CD4-positive, alpha-beta T cell (primary cell): Measurements from ENCODE around the gene VEGFB. TPM values are rescaled to one million over a fixed set of nuclear protein-coding genes. Genes with fewer than 3 reads are reported as not detected.

ENCODE experiments used
- ATAC-seq: fragments of 200-7000 bp; cut with Tn5 transposase; one replicate; pipeline ENCODE4 v1.10.0; 2022; ENCODE audit warnings: mild to moderate bottlenecking; ENCODE audit not compliant: poor library complexity
- CTCF ChIA-PET: fragments of 350-600 bp; sonication (Branson Sonifier 250); formaldehyde crosslinking; loops from one replicate; lab custom pipeline; 2021; ENCODE audit warnings: antibody characterized with exemption, inconsistent platforms; lab: Charles Lee
- POLR2A ChIA-PET: fragments of 350-600 bp; sonication (Branson Sonifier 250); formaldehyde crosslinking; loops from one replicate; lab custom pipeline; 2021; ENCODE audit warnings: antibody characterized with exemption, inconsistent platforms; lab: Charles Lee
- DNase-seq, 14 experiments: peaks; one replicate each; pipeline ENCODE4 v3.0.0-alpha.2; 2013 to 2020; ENCODE audit warnings: mixed read lengths in 2 of 14
- H3K27ac ChIP-seq, 2 donors: one replicate each; pipeline versions ENCODE4 v1.5.1 to v1.7.0; 2013; ENCODE audit warnings: low read length in 2 of 2, low read depth in 1 of 2, mild to moderate bottlenecking in 1 of 2
- H3K27me3 ChIP-seq, 2 experiments: 1 replicate in 1 of 2; 2 replicates in 1 of 2; pipeline versions ENCODE4 v1.6.1 to v1.7.0; 2013; ENCODE audit warnings: low read length in 2 of 2, control low read depth in 1 of 2, mild to moderate bottlenecking in 1 of 2, moderate library complexity in 1 of 2; ENCODE audit not compliant: insufficient read depth in 2 of 2, control insufficient read depth in 1 of 2
- H3K36me3 ChIP-seq: one replicate; pipeline ENCODE4 v1.6.1; 2013; ENCODE audit warnings: low read length, control low read depth; ENCODE audit not compliant: insufficient read depth
- H3K4me1 ChIP-seq: one replicate; pipeline ENCODE4 v1.6.1; 2013; ENCODE audit warnings: low read length, control low read depth; ENCODE audit not compliant: insufficient read depth
- H3K4me3 ChIP-seq: one replicate; pipeline ENCODE4 v1.5.1; 2013; ENCODE audit warnings: mild to moderate bottlenecking, low read length, moderate library complexity
- H3K9me3 ChIP-seq, 2 experiments: 1 replicate in 1 of 2; 2 replicates in 1 of 2; pipeline versions ENCODE4 v1.6.1 to v1.7.0; 2013; ENCODE audit warnings: low read length in 2 of 2, mild to moderate bottlenecking in 2 of 2, control low read depth in 1 of 2, moderate library complexity in 1 of 2; ENCODE audit not compliant: control insufficient read depth in 1 of 2, insufficient read depth in 1 of 2
- H3K27ac Mint-ChIP-seq: one replicate; pipeline ENCODE4 v1.8.0; 2020; ENCODE audit warnings: mixed read lengths
- H3K27me3 Mint-ChIP-seq: one replicate; pipeline ENCODE4 v1.8.0; 2021; ENCODE audit warnings: mixed read lengths
- H3K36me3 Mint-ChIP-seq: one replicate; pipeline ENCODE4 v1.8.0; 2021; ENCODE audit warnings: low read depth, mixed read lengths
- H3K4me1 Mint-ChIP-seq: one replicate; pipeline ENCODE4 v1.8.0; 2021; ENCODE audit warnings: low read depth, mixed read lengths
- H3K4me3 Mint-ChIP-seq: one replicate; pipeline ENCODE4 v1.8.0; 2020; ENCODE audit warnings: mild to moderate bottlenecking, mixed read lengths
- H3K9me3 Mint-ChIP-seq: one replicate; pipeline ENCODE4 v1.8.0; 2020; ENCODE audit warnings: mixed read lengths
- CTCF ChIP-seq: fragments of 200-600 bp; IDR thresholded peaks from one replicate; pipeline ENCODE4 v1.8.0; 2022; ENCODE audit warnings: antibody characterized with exemption, mild to moderate bottlenecking
- intact Hi-C, 2 experiments: fragments of 100-400 bp; cut with DNase I in 1 of 2; cut with micrococcal nuclease in 1 of 2; formaldehyde crosslinking; loops; one replicate each; pipeline versions ENCODE4 v1.15.1 to v1.9.0; 2023 to 2025; cut with DNase I, micrococcal nuclease
- total RNA-seq, 174 experiments: library from RNA in 2 of 174; stranded (reverse) in 2 of 174; gene quantifications; one replicate each; pipeline ENCODE4 v1.2.3 and lab custom pipeline; 2021 to 2026

Gene VEGFB
- total RNA-seq, 2 experiments from 2014 or later = 39.7 to 48.7 TPM

DNA sequence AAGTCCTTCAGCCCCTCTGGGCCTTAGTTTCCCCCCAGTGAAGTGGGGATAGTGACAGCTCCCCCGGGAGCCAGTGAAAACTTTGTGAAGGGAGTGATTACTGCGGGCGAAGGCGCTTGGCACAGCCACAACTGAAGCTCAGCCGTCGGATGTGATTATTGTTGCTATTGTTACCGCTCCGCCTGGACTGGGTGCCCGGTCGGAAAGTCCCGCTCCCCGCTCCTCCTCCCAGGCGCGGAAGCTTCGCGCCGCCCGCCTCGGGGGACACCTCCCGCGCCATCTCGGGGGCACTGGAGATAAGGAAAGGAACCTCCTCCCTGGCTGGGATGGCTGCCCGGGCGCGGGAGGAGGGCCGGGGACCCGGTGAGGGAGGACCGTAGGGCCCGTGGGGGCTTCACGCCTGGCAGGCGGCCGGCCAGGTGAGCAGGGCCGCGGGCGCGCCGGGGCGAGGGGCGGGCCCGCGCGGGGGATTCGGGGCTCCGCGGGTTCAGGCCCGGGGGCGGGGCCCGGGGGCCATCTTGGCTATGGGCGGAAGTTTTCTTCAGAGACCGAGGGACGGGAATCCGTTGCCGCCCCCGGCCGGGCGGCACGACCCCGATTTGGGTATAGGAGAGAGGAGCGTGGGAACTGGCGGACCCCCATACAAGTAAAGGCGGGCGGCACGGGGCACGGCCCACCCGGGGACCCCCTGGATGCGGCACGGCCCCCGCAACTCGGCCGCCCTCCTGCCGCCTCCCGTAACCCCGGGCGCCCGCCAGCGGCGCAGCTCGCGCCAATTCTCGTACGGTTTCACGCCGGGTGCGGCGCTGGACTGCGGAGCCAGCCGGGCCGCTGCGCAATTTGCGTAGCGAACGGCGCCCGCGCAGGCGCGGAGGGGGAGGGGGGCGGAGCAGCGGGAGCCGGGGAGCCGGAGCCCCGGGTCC lies 50.8 kb downstream of the VEGFB start, which contains the start of gene GPR137:
Gene GPR137 (plus strand): TSS at position 887 of the 923 bp plus-strand sequence. CDS start 677 bp downstream, outside the sequence.
- H3K4me3 Mint-ChIP-seq = peak within 1 kb of the TSS; percentile 93
- peak within 1 kb of the TSS; percentile 97 for H3K27ac Mint-ChIP-seq
- CTCF ChIA-PET = interaction anchor here (0.9 to 5.8 kb wide), 6 partner anchors 14 to 81 kb away, joined by 3 to 36 read pairs (median 15); partner anchors contain the start of genes CATSPERZ and PRDX5

GRCh38 chr11:64285885-64286800 lies 51.8 kb downstream of the VEGFB start:
- peaks cover 5% of the 10 kb centered on the region for H3K36me3 Mint-ChIP-seq
- peaks cover 40% of the 10 kb centered on the region for H3K4me1 ChIP-seq
- H3K4me3 Mint-ChIP-seq = peak overlapping the region; percentile 90
- ATAC-seq (no peak), DNase-seq (peak in 3 of 14 experiments; percentile 22 to 68 (median 57))
- intact Hi-C loops = loop anchor here (1.0 to 2.0 kb wide), 6 partner anchors 16 to 45 kb away; partner anchors contain the start of genes FKBP2 (in 2 of the 2) and TRMT112 (in 1 of the 2)
- TF ChIP-seq CTCF = no peak
- H3K27ac Mint-ChIP-seq = peak overlapping the region; percentile 88
- ChIA-PET POLR2A (interaction anchor here (1.5 to 5.3 kb wide), 8 partner anchors 16 to 1621 kb away, joined by 4 to 125 read pairs (median 11); partner anchors contain the start of genes C11orf98, CSKMT, ESRRA and PPP1R14B), CTCF (interaction anchor here (0.6 to 3.9 kb wide), 4 partner anchors 15 to 1519 kb away, joined by 3 to 21 read pairs (median 15); partner anchors contain the start of gene CATSPERZ)
- H3K9me3 Mint-ChIP-seq = no peaks in the 10 kb centered on the region
- H3K27me3 ChIP-seq = peaks cover 10 to 12% of the 10 kb centered on the region in 2 experiments
- peaks cover 8% of the 10 kb centered on the region for H3K27me3 Mint-ChIP-seq
- H3K4me1 Mint-ChIP-seq = peaks cover 26% of the 10 kb centered on the region
- peak overlapping the region; percentile 97 for H3K4me3 ChIP-seq
- H3K27ac ChIP-seq = peak overlapping the region; percentile 59 to 99
- H3K36me3 ChIP-seq = peaks cover 13% of the 10 kb centered on the region
- peaks cover 0 to 4% of the 10 kb centered on the region in 2 experiments for H3K9me3 ChIP-seq

More for the DNA sequence above, 50.8 kb downstream of the VEGFB start, which contains the start of gene GPR137:
- TF ChIP-seq CTCF = no peak
- H3K27me3 Mint-ChIP-seq = peaks cover under 1% of the 10 kb centered on the region
- H3K27ac ChIP-seq = peak within 1 kb of the TSS; percentile 99 to 100
- intact Hi-C loops = loop anchor here (1.0 to 2.0 kb wide), 5 partner anchors 15 to 44 kb away; partner anchors contain the start of genes FKBP2 (in 2 of the 2) and TRMT112 (in 1 of the 2)
- H3K9me3 Mint-ChIP-seq = no peaks in the 10 kb centered on the region
- peaks cover 5% of the 10 kb centered on the region for H3K36me3 Mint-ChIP-seq
- DNase-seq (peak; percentile 85 to 97 (median 90)), ATAC-seq (peak; percentile 65)
- peak within 1 kb of the TSS; percentile 97 for H3K4me3 ChIP-seq
- H3K4me1 Mint-ChIP-seq = peaks cover 21% of the 10 kb centered on the region
- no peaks in the 10 kb centered on the region for H3K9me3 ChIP-seq
- POLR2A ChIA-PET = interaction anchor here (0.8 to 5.3 kb wide), 17 partner anchors 11 to 1620 kb away, joined by 3 to 125 read pairs (median 6); partner anchors contain the start of genes C11orf98, CATSPERZ, CSKMT and ESRRA
- peaks cover 13% of the 10 kb centered on the region for H3K36me3 ChIP-seq
- H3K4me1 ChIP-seq = peaks cover 37% of the 10 kb centered on the region
- H3K27me3 ChIP-seq = peaks cover under 1 to 3% of the 10 kb centered on the region in 2 experiments
